SK-N-MC (cell line): ENCODE results near the gene DYNLRB1.

ENCODE experiments used
- DNase-seq: peaks from one replicate; pipeline ENCODE4 v3.0.0-alpha.2; 2011; ENCODE audit warnings: low read depth, low spot score
- H3K27ac ChIP-seq: fragments of 200-600 bp; sonication (generic); 2 replicates; pipeline ENCODE4 v1.5.1; 2016; ENCODE audit warnings: mixed run types
- H3K36me3 ChIP-seq: fragments of 200-600 bp; sonication (generic); 2 replicates; pipeline ENCODE4 v1.6.1; 2017; ENCODE audit warnings: antibody characterized with exemption, low read length, mixed read lengths; ENCODE audit not compliant: insufficient read depth
- H3K4me3 ChIP-seq: fragments of 200-600 bp; sonication (generic); 2 replicates; pipeline ENCODE4 v1.5.1; 2016
- H3K9ac ChIP-seq: fragments of 200-600 bp; sonication (generic); 2 replicates; pipeline ENCODE4 v1.8.0; 2017; ENCODE audit warnings: mixed run types, mixed read lengths; ENCODE audit not compliant: insufficient read length
- H3K9me3 ChIP-seq: fragments of 200-600 bp; sonication (generic); 2 replicates; pipeline ENCODE4 v1.6.1; 2017; ENCODE audit warnings: low read depth, mild to moderate bottlenecking, antibody characterized with exemption, low read length, moderate library complexity, mixed read lengths
- EZH2 ChIP-seq: fragments of 200-600 bp; sonication (generic); IDR thresholded peaks from one replicate; pipeline ENCODE4 v1.6.1; 2017; ENCODE audit warnings: antibody characterized with exemption
- FOXP2 ChIP-seq: optimal IDR thresholded peaks from 2 replicates; pipeline ENCODE3; 2011; ENCODE audit warnings: mild to moderate bottlenecking, moderate library complexity; ENCODE audit not compliant: insufficient read depth; ENCODE audit errors: extremely low read length, control extremely low read depth
- POLR2AphosphoS5 ChIP-seq: IDR thresholded peaks from 2 replicates; pipeline ENCODE4 v1.6.1; 2012; ENCODE audit warnings: mild to moderate bottlenecking, low read depth, low read length, borderline replicate concordance

Gene DYNLRB1

GRCh38 chr20:34571753-34572152 is 55.5 kb downstream of the DYNLRB1 start:
- Histone ChIP-seq H3K27ac (no peak overlapping the region), H3K4me3 (no peak overlapping the region), H3K9ac (no peak overlapping the region), H3K36me3 (no peaks in the 10 kb centered on the region; the same call in 1 of the 2 replicates), H3K9me3 (no peaks in the 10 kb centered on the region)
- no peak for DNase-seq
- TF ChIP-seq EZH2, result no peak
- TF ChIP-seq POLR2AphosphoS5, result no peak
- no peak for TF ChIP-seq FOXP2

DNA sequence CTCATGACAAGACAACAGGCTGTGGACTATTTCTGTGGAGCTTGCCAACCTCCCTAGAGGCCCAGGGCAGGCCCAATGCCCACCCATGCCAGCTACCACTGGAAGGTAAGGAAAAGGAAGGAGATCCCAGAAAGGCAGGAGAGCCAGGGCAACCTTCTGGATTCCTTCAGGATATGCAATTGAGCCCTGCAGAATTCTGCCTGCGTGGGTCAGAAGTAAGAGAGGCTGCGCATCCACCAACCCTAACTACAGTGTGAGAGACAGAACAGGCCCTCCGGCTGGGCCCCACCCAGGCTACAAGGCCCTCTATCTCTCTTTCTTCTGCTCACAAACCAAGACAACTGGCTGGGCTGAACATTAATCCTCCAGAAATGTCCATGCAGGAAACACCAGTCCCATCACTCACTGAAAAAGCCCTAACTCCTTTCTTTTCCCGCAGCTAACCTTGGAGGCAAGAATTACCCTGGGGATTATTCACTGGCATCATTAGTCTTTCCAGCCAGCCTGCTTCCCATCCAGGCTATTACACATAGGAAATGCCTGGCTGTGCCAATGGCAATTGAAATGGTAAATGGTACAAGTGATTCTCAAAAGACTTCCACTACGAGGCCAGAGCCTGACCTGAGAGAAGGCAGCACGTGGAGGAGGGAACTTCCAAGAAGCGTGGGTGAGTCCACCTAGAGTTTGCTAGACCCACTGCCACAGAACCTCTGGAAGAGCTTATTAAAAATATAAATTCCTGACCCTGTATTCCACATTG is 57.5 kb downstream of the DYNLRB1 start:
- Histone ChIP-seq H3K9me3 (no peaks in the 10 kb centered on the region), H3K36me3 (no peaks in the 10 kb centered on the region; the same call in 1 of the 2 replicates), H3K27ac (no peak overlapping the region), H3K4me3 (no peak overlapping the region), H3K9ac (no peak overlapping the region)
- DNase-seq, result no peak
- TF ChIP-seq EZH2, result no peak
- TF ChIP-seq POLR2AphosphoS5, result no peak
- no peak for TF ChIP-seq FOXP2

GRCh38 chr20:34574426-34574825 is 58.2 kb downstream of the DYNLRB1 start:
- no peak overlapping the region for H3K4me3 ChIP-seq
- no peaks in the 10 kb centered on the region; the same call in 1 of the 2 replicates for H3K36me3 ChIP-seq
- H3K9ac ChIP-seq, result no peak overlapping the region
- H3K9me3 ChIP-seq, result no peaks in the 10 kb centered on the region
- no peak for DNase-seq
- no peak overlapping the region for H3K27ac ChIP-seq
- TF ChIP-seq POLR2AphosphoS5, result no peak
- no peak for TF ChIP-seq EZH2
- no peak for TF ChIP-seq FOXP2

DNA sequence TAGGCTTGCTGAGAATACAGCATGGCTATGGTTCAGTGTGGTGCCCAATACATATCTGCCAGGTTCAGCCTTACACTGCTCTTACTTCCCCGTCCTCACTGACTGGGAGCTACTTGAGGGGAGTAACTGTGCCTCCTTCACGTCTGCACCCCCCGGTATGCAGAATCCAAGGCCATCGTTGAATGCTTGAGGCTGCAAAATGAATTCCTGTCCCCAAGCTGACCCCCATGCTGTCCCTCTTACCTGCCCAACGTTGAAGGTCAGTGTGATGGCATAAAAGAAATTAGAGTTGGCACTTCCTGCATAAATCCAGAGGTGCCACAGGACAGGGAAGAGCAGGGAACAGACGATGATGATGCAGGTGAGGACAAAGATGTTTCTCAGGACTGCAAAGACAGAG is 58.6 kb downstream of the DYNLRB1 start:
- no peak overlapping the region for H3K4me3 ChIP-seq
- no peaks in the 10 kb centered on the region; the same call in 1 of the 2 replicates for H3K36me3 ChIP-seq
- no peak for TF ChIP-seq EZH2
- no peak for TF ChIP-seq FOXP2
- no peak for TF ChIP-seq POLR2AphosphoS5
- H3K9me3 ChIP-seq, result no peaks in the 10 kb centered on the region
- no peak for DNase-seq
- no peak overlapping the region for H3K27ac ChIP-seq
- no peak overlapping the region for H3K9ac ChIP-seq

DNA sequence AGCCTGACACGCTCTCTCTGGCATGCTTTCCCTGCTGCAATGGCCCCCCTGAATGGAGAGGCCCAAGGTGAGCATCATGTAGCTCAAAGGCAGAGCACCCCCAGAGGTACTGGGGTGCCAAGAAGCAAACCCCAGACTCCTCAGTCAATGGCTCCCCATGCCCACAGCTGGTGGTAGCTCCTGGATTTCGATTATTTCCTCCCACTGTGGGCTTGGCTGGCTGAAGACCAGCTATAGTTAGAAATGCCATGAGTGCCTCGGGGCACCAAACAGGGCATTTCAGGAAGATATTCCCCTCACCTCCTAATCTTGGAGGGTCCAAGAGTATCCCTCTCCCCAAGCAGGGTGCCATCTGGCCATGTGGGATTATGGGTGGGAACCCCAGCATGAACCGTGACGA is 59.0 kb downstream of the DYNLRB1 start:
- no peak overlapping the region for H3K9ac ChIP-seq
- H3K27ac ChIP-seq, result no peak overlapping the region
- H3K4me3 ChIP-seq, result no peak overlapping the region
- no peak for DNase-seq
- TF ChIP-seq EZH2 (no peak), POLR2AphosphoS5 (no peak), FOXP2 (no peak)
- no peaks in the 10 kb centered on the region; the same call in 1 of the 2 replicates for H3K36me3 ChIP-seq
- no peaks in the 10 kb centered on the region for H3K9me3 ChIP-seq

DNA sequence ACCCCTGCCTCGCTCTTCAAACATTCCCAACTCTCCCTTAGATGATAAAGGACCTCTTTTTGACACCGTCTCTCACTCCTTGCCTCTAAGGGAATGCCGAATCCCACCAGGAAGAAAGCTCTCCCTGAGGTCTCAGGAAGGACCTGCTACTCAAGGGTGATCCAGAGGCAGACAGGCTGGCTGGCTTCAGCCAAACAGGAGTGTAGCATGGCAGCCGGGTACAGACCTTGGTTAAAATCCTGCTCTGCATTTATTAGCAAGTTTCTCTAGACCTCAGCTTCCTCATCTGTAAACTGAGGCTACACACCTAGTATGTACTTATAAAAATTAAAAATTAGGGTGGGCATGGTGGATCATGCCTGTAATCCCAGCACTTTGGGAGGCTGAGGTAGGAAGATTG is 59.5 kb downstream of the DYNLRB1 start:
- Histone ChIP-seq H3K36me3 (no peaks in the 10 kb centered on the region; the same call in 1 of the 2 replicates), H3K9me3 (no peaks in the 10 kb centered on the region), H3K9ac (no peak overlapping the region), H3K27ac (no peak overlapping the region), H3K4me3 (no peak overlapping the region)
- TF ChIP-seq EZH2, result no peak
- no peak for TF ChIP-seq POLR2AphosphoS5
- no peak for TF ChIP-seq FOXP2
- DNase-seq, result no peak

- Histone ChIP-seq H3K9me3 (no peaks in the 10 kb centered on the region), H3K9ac (no peak overlapping the region), H3K27ac (no peak overlapping the region), H3K36me3 (no peaks in the 10 kb centered on the region; the same call in 1 of the 2 replicates), H3K4me3 (no peak overlapping the region)
- DNase-seq, result no peak
- no peak for TF ChIP-seq POLR2AphosphoS5
Measured at GRCh38 chr20:34577061-34577460, 60.8 kb downstream of the DYNLRB1 start.

DNA sequence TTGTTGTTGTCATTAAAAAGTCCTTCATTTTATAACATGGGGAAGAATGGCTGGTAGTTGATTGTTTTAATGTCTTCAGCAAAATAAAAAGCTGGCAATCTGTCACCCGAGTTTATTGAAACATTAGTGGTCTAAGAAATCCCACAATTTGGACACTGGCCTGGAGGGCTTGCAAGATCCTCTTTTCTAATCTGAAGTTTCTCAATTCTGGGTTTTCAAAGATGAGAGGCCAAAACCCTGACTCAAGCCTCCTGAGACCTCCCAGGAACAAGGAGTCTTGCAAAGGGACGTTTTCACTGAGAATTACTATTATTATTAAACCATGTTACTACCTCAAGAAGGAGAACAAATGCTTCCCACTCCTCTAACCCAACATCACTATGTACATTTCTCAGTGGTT is 61.8 kb downstream of the DYNLRB1 start:
- no peaks in the 10 kb centered on the region; the same call in 1 of the 2 replicates for H3K36me3 ChIP-seq
- DNase-seq, result no peak

More for the DNA sequence above, 61.8 kb downstream of the DYNLRB1 start:
- no peak for TF ChIP-seq POLR2AphosphoS5
- TF ChIP-seq EZH2, result no peak
- TF ChIP-seq FOXP2, result no peak
- H3K27ac ChIP-seq, result no peak overlapping the region
- H3K9ac ChIP-seq, result no peak overlapping the region
- H3K4me3 ChIP-seq, result no peak overlapping the region
- H3K9me3 ChIP-seq, result no peaks in the 10 kb centered on the region
